Body of pancreas (tissue), 4 donors: ENCODE data around the gene IFT81.

ENCODE experiments used
- POLR2A ChIP-seq, 3 donors: fragments of 450-650 bp; IDR thresholded peaks; one replicate each; pipeline ENCODE4 v1.6.1; 2016; ENCODE audit warnings: antibody characterized with exemption in 3 of 3, mild to moderate bottlenecking in 2 of 3
- TF ChIP-seq, protein P1 (sequence below), 7 experiments: fragments of 450-650 bp in 4 of 7; fragments of 200-600 bp in 3 of 7; sonication (generic) in 3 of 7; IDR thresholded peaks; one replicate each; pipeline ENCODE4 v1.5.1; 2016 to 2019; ENCODE audit warnings: antibody characterized with exemption in 7 of 7

DNA sequence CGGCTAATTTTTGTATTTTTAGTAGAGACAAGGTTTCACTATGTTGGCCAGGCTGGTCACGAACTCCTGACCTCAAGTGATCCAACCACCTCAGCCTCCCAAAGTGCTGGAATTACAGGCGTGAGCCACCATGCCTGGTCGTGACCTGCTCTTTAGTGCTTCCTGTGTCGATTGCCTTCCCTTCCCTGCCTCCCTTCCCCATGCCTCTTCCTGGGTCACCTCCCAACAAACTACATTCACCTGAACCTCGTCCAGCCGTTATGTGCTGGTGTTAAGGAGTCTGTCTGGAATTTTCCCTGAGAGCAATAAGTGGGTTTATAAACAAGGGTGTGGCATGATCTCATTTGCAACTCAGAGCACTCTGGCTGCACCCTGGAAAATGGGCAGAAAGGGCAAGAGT is 43.7 kb upstream of the IFT81 start:
- TF ChIP-seq, protein P1, sequence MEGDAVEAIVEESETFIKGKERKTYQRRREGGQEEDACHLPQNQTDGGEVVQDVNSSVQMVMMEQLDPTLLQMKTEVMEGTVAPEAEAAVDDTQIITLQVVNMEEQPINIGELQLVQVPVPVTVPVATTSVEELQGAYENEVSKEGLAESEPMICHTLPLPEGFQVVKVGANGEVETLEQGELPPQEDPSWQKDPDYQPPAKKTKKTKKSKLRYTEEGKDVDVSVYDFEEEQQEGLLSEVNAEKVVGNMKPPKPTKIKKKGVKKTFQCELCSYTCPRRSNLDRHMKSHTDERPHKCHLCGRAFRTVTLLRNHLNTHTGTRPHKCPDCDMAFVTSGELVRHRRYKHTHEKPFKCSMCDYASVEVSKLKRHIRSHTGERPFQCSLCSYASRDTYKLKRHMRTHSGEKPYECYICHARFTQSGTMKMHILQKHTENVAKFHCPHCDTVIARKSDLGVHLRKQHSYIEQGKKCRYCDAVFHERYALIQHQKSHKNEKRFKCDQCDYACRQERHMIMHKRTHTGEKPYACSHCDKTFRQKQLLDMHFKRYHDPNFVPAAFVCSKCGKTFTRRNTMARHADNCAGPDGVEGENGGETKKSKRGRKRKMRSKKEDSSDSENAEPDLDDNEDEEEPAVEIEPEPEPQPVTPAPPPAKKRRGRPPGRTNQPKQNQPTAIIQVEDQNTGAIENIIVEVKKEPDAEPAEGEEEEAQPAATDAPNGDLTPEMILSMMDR (IDR thresholded peaks at IDR 0.05): no peak
- TF ChIP-seq POLR2A (IDR thresholded peaks at IDR 0.05): no peak
